Lung (tissue), 12 donors: ENCODE measurements around the gene SPATC1L. TPM values are rescaled to one million over a fixed set of nuclear protein-coding genes. Genes with fewer than 3 reads are reported as not detected.

ENCODE experiments used
- ATAC-seq: fragments of 200-7000 bp; cut with Tn5 transposase; one replicate; pipeline ENCODE4 v1.9.1; 2020; ENCODE audit warnings: moderate number of reproducible peaks; ENCODE audit not compliant: insufficient read depth, low FRiP score
- DNase-seq, 3 donors: peaks; one replicate each; pipeline ENCODE4 v3.0.0-alpha.2; 2013 to 2017
- H3K27ac ChIP-seq, 2 donors: one replicate each; pipeline ENCODE4 v1.5.1; 2013; ENCODE audit warnings: mild to moderate bottlenecking in 2 of 2, moderate library complexity in 2 of 2, control low read depth in 1 of 2, inconsistent platforms in 1 of 2, low read depth in 1 of 2, low read length in 1 of 2
- H3K27me3 ChIP-seq, 3 donors: one replicate each; pipeline ENCODE4 v1.5.1; 2013; ENCODE audit warnings: low read length in 2 of 3; ENCODE audit not compliant: control insufficient read depth in 3 of 3, insufficient read depth in 3 of 3
- H3K36me3 ChIP-seq, 4 donors: one replicate each; pipeline ENCODE4 v1.5.1; 2013; ENCODE audit warnings: low read length in 4 of 4, mild to moderate bottlenecking in 1 of 4, moderate library complexity in 1 of 4; ENCODE audit not compliant: control insufficient read depth in 4 of 4, insufficient read depth in 4 of 4
- H3K4me1 ChIP-seq, 5 donors: one replicate each; pipeline ENCODE4 v1.5.1; 2013; ENCODE audit warnings: low read length in 5 of 5, mild to moderate bottlenecking in 2 of 5, moderate library complexity in 1 of 5; ENCODE audit not compliant: control insufficient read depth in 5 of 5, insufficient read depth in 5 of 5
- H3K4me3 ChIP-seq: one replicate; pipeline ENCODE4 v1.5.1; 2013; ENCODE audit warnings: mild to moderate bottlenecking, control low read depth, moderate library complexity
- H3K9ac ChIP-seq, 2 donors: one replicate each; pipeline ENCODE4 v1.5.1; 2013; ENCODE audit warnings: low read length in 2 of 2, control low read depth in 1 of 2; ENCODE audit not compliant: insufficient read depth in 1 of 2
- H3K9me3 ChIP-seq, 4 donors: one replicate each; pipeline ENCODE4 v1.5.1; 2013; ENCODE audit warnings: low read length in 3 of 4, mild to moderate bottlenecking in 1 of 4, moderate library complexity in 1 of 4; ENCODE audit not compliant: control insufficient read depth in 4 of 4, insufficient read depth in 3 of 4
- CTCF ChIP-seq: IDR thresholded peaks from 2 replicates; pipeline ENCODE4 v1.5.1; 2012; ENCODE audit warnings: mild to moderate bottlenecking; ENCODE audit errors: control extremely low read depth, extremely low read depth
- WGBS, 2 donors: extraction: QIAGEN DNeasy Blood & Tissue Kit; methylation state at CpG; one replicate each; pipeline ENCODE4 v1.1.7; 2013; 5-methylcytosine and 5-hydroxymethylcytosine counted together
- polyA plus RNA-seq, 2 donors: library from polyadenylated mRNA; stranded (reverse); fragments of 200-250 nt; gene quantifications; one replicate each; pipeline ENCODE4 v1.2.1, GENCODE V29; 2013
- total RNA-seq, 2 donors: library from RNA; depleted of rRNA in 1 of 2; stranded (reverse); fragments of >200 nt in 1 of 2; gene quantifications; one replicate each; pipeline ENCODE4 v1.2.1, GENCODE V29; 2014 to 2021
- donor health status: control.
- donor health status: control.
- donor health status: Bipolar disorder and iron deficiency.
- donor health status: healthy.
- donor health status: DM: yes; HTN: yes; CAD: no.

Gene SPATC1L
- total and polyA plus RNA-seq, 4 donors: 6.6 to 15.6 (median 11.0) TPM

- TF ChIP-seq CTCF: no peak
- Histone ChIP-seq H3K4me3 (no peak overlapping the region), H3K27ac (no peak overlapping the region), H3K27me3 (no peaks in the 10 kb centered on the region), H3K36me3 (peaks cover 0 to 68% (median 5%) of the 10 kb centered on the region in 4 donors), H3K4me1 (peaks cover 0 to 13% (median 8%) of the 10 kb centered on the region in 5 donors), H3K9ac (no peak overlapping the region), H3K9me3 (no peaks in the 10 kb centered on the region)
- 72 to 82% methylated on average over 13 of the region's 13 CpGs for WGBS, 2 donors
- DNase-seq (peak; percentile 45 to 80 (median 74)), ATAC-seq (no peak)
These were observed 35.5 kb upstream of the SPATC1L start for GRCh38 chr21:46219591-46220239.

- no peak for DNase-seq
- WGBS, 2 donors: 91 to 93% methylated on average over 16 of the region's 16 CpGs
- H3K9ac ChIP-seq: no peak overlapping the region
- no peak for TF ChIP-seq CTCF
- peaks cover 0 to 73% (median 5%) of the 10 kb centered on the region in 4 donors for H3K36me3 ChIP-seq
- H3K4me3 ChIP-seq: no peak overlapping the region
- H3K4me1 ChIP-seq: peaks cover 0 to 13% (median 8%) of the 10 kb centered on the region in 5 donors
- H3K27me3 ChIP-seq: no peaks in the 10 kb centered on the region
- no peaks in the 10 kb centered on the region for H3K9me3 ChIP-seq
- ATAC-seq: no peak
- H3K27ac ChIP-seq: no peak overlapping the region
These were observed 34.8 kb upstream of the SPATC1L start for GRCh38 chr21:46218906-46219590.

- no peak overlapping the region for H3K9ac ChIP-seq
These were observed 33.4 kb upstream of the SPATC1L start for GRCh38 chr21:46217511-46218196.

More at GRCh38 chr21:46217511-46218196, 33.4 kb upstream of the SPATC1L start:
- 92 to 97% methylated on average over 22 of the region's 22 CpGs for WGBS, 2 donors
- TF ChIP-seq CTCF: no peak
- H3K27me3 ChIP-seq: no peaks in the 10 kb centered on the region
- H3K27ac ChIP-seq: no peak overlapping the region
- no peaks in the 10 kb centered on the region for H3K9me3 ChIP-seq
- DNase-seq (no peak), ATAC-seq (no peak)
- peaks cover 0 to 13% (median 6%) of the 10 kb centered on the region in 5 donors for H3K4me1 ChIP-seq
- peaks cover 0 to 82% (median 10%) of the 10 kb centered on the region in 4 donors for H3K36me3 ChIP-seq
- H3K4me3 ChIP-seq: no peak overlapping the region
